ENCODE results near the gene WDFY4.

GRCh38 chr10:49001870-49002672 is 317.4 kb downstream of the WDFY4 start:
- no peak for TF ChIP-seq FOXA1 (IDR thresholded peaks at IDR 0.05)
- TF ChIP-seq CTCF (IDR thresholded peaks at IDR 0.05; ENCODE audit: low read depth, low read length, missing input control), result no peak
- TF ChIP-seq RAD21 (IDR thresholded peaks at IDR 0.05), result no peak
- no peak for TF ChIP-seq MAX (IDR thresholded peaks at IDR 0.05)
- TF ChIP-seq SP1 (IDR thresholded peaks at IDR 0.05), result no peak
- no peak for TF ChIP-seq JUND (IDR thresholded peaks at IDR 0.05)
- TF ChIP-seq EGR1 (IDR thresholded peaks at IDR 0.05; ENCODE audit: low read depth in 2 of 2), result no peak
- TF ChIP-seq ZBTB33 (IDR thresholded peaks at IDR 0.05), result no peak
- TF ChIP-seq GABPA (IDR thresholded peaks at IDR 0.05 in 1 of 2, conservative IDR thresholded peaks at IDR 0.05 in 1 of 2), result no peak
- no peak for TF ChIP-seq TAF1 (conservative IDR thresholded peaks at IDR 0.05)
- TF ChIP-seq YY1 (IDR thresholded peaks at IDR 0.05), result no peak
- no peak for TF ChIP-seq FOXA2 (IDR thresholded peaks at IDR 0.05)
- peak; percentile 57 for TF ChIP-seq NR2F2 (IDR thresholded peaks at IDR 0.05)
- no peak for TF ChIP-seq RXRA (IDR thresholded peaks at IDR 0.05)

All from liver (tissue), 3 donors.